HUDEP-2 (cell line): Measurements from ENCODE around the gene NELL2.
"Not testable (repeated sequence)": the region's sequence is repeated elsewhere in the genome, so short reads cannot be mapped to it uniquely, and the experiment has no call there.

Experiments used
- DNase-seq, 76 experiments: peaks; one replicate each; lab custom pipeline; 2025; ENCODE audit not compliant: unreplicated experiment in 76 of 76; lab: John Stamatoyannopoulos, UW

The NELL2 gene

GRCh38 chr12:44847888-44848702, 28.0 kb downstream of the NELL2 start:
- DNase-seq = no peak

- DNase-seq = no peak
These were observed 28.7 kb downstream of the NELL2 start for GRCh38 chr12:44847403-44847802.

DNA sequence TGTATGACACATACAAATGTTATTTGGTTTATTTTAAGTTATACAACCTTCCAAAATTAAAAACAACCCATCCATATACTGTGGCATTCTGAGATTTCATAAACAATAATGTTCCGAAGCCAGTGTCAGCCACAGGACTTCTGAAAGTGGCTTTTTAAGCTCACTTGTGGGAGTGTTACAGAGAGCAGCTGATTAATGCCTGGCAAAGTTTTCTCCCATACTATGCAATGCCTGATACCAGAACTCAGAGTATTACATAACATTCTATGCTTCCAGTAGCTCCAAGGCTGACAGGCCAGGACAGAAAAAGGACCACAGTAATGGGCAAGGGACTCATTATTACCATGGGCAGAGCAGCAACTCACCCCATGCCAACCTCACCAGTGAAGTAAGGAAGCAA, 29.3 kb downstream of the NELL2 start:
- no peak for DNase-seq

- DNase-seq = no peak
These were observed 33.4 kb downstream of the NELL2 start for GRCh38 chr12:44842669-44843068.

GRCh38 chr12:44839785-44840184, 36.3 kb downstream of the NELL2 start:
- DNase-seq = no peak

DNA sequence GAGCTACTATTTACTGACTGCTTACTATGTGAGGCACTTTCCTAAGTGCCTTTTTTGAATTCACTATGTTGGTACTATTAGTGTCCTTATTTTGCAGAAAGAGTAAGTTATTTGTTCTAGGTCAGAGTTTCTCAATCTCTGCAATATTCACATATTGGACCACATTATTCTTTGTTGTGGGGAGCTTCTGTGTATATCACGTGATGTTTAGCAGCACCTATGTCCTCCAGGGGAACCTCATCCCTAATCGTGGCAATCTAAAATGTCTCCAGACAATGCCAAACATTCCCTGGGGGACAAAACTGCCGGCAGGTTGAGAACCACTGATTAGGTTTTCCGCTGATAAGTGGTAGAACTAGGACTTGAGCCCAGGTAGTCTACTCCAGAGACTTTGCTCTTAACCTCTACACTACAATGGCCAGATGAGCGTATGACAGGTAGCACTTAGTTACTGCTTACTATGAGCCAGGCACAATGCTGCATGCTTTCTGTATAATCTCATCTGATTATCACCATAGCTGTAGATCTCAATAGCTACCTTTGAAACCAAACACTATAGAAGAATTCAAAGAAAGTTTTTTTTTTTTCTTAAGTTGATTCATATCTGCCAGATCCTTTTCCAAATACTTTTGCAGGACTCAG, 38.9 kb downstream of the NELL2 start:
- no peak for DNase-seq

DNA sequence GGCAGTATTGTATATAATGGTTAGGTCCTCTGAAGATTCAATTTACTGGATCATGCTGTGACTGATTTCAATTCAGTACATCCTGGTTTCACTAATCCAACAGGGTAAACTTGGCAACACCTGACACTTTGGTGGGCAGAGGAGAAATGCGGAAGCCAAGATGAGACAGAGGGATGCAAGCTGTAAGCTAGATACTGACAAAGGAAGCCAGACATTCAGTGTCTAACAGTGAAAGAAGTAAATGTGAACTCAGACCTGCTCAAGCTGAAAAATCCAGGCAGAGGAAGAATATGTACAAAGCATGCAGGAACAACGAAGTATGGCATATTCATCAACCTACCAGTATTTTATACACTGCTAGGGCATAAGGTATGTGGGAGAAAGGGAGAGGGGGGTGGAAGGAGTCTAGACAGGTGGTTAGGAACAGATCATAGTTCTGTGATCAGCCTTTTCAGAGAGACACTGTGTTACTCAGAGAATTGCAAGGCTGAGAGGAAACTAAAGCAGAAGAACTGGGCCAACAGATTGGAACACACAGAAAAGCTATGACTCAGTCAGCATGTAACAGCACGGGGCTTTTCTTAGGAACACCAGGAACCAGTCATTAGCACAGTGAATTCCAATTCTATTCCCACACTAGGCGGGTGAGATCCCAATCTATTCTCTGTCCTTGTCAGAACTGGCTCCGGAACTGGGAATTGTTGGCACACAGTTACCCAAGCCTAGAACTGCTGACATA, 40.3 kb downstream of the NELL2 start:
- no peak for DNase-seq

GRCh38 chr12:44834996-44835395, 41.1 kb downstream of the NELL2 start:
- DNase-seq = peak in 28 of 76 experiments; percentile 1 to 45 (median 18)

GRCh38 chr12:44833561-44833960, 42.6 kb downstream of the NELL2 start:
- DNase-seq = no peak

GRCh38 chr12:44830566-44831055, 45.5 kb downstream of the NELL2 start:
- no peak for DNase-seq

DNA sequence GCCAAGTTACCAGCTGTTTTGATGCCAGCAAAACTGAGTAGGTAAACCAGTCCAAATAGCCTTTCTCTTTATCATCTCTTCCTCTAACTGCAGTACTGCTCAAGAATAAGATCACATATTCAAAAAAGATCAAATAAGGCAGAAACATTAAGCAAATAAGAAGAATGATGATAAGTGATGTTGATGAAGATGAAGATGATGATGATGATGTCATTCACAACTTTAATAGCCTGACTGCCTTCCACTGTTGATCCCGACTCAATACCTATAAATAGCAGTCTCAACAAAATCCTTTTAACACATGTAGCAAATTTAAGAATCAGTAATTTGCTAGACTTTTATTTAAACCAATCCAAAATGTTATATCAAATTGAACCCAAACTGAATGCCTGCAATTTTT, 47.1 kb downstream of the NELL2 start:
- no peak for DNase-seq

DNA sequence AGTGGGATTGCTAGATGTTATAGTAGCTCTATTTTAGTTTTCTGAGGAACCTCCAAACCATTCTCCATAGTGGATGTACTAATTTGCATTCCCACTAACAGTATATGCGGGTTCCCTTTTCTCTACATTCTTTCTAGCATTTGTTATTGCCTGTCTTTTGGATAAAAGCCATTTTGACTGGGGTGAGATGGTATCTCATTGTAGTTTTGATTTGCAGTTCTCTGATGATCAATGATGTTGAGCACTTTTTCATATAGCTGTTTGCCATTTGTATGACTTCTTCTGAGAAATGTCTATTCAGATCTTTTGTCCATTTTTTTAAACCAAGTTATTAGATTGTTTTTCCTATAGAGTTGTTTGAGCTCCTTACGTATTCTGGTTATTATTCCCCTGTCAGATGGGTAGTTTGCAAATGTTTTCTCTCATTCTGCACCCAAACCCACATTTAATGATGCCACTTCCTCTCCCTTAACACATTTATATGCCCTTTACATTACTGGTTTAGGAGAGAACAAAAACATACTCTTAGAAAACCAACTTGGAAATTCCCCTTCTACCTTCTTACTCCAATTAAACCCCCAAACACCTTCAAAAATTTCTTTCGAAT, 48.2 kb downstream of the NELL2 start:
- DNase-seq = no peak

GRCh38 chr12:44821702-44822101, 54.4 kb downstream of the NELL2 start:
- DNase-seq = not testable (repeated sequence)

- DNase-seq = no peak
These were observed 56.2 kb downstream of the NELL2 start for GRCh38 chr12:44819884-44820283.

DNA sequence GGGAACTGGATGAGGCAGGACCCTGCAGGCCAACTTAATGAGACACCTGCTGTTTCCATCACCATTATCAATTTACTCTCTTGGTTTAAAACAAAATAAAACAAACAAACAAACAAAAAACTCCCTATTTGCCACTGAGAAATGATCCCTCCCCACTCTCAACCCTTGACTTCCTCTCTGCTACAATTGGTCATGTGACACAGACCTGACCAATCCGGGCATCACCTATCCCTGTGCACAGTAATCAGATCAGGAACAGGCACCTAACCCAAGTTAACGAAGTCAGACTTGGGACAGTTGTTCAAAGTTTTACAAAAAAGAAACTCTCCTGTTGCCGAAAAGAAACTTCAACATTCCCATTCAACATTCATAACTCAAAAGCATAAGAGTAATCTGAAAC, 58.4 kb downstream of the NELL2 start:
- no peak for DNase-seq

- no peak for DNase-seq
These were observed 59.6 kb downstream of the NELL2 start for GRCh38 chr12:44816446-44817017.

GRCh38 chr12:44812062-44812461, 64.1 kb downstream of the NELL2 start:
- peak in 18 of 76 experiments; percentile 4 to 43 (median 12) for DNase-seq

DNA sequence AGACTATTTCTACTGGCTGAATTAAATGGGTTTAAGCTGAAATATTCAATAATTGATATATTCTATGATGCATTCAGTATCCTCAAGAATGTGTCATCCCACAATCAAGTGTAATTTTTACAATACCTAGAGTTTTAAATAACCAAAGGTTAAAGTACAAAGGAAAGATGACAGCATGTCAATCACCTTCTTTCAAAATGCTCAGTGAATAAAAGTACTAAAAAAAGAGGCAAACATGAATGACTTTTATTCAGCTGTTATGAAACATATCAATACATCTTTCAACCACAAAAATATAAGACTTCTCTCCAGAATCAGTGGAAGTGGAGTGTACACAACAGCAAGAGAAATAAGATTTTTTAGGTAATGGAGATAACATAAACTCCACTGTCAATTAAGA, 72.0 kb downstream of the NELL2 start:
- no peak for DNase-seq

DNA sequence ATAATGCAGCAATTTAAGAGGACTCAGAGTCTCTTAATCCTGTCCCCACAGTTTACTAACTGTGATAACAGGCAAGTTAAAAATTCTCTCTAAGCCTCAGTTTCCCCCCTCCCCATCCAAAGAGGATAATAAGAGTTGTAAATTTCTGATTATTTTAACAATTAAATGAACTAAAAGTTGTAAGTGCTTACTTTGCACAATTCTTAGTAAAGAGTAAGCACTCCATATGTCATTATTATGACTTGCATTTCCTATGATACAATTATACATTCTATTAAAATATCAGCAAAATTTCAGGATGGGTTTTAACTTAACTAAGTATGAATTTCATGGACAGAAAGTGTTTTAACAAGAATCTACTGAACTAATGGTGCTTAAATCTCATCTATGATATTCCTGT, 80.1 kb downstream of the NELL2 start:
- DNase-seq = no peak

DNA sequence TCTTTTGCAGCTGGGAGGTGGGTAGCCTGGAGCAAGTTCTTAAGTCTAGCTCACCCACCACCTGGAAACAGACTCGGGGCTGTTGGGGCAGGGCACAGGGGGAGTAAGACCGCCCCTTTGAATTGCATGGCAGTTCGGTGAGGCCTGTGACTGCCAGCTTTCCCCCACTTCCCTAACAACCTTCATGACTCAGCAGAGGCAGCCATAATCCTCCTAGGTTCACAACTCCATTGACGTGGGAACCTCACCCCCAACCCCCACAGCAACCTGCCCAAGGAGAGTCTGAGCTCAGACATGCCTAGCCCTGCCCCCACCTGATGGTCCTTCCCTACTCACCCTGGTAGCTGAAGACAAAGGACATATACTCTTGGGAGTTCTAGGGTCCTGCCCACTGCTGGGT, 87.4 kb downstream of the NELL2 start:
- no peak for DNase-seq
